PC-3 (cell line): ENCODE measurements around the gene CERS1. TPM values are rescaled to one million over a fixed set of nuclear protein-coding genes. Genes with fewer than 3 reads are reported as not detected.

ENCODE experiments used
- ATAC-seq: fragments of 200-7000 bp; cut with Tn5 transposase; 2 replicates; pipeline ENCODE4 v1.9.1; 2020; ENCODE audit warnings: mild to moderate bottlenecking, moderate library complexity
- BruUV-seq: library from RNA; stranded (reverse); fragments of 400-500 nt; replicated peaks from 2 replicates; lab custom pipeline; 2021; lab: Mats Ljungman, UMichigan
- CTCF ChIA-PET: fragments of 300-600 bp; sonication (Branson Sonifier 250); formaldehyde crosslinking; loops from one replicate; lab custom pipeline; 2022; ENCODE audit warnings: antibody characterized with exemption; lab: Charles Lee
- POLR2A ChIA-PET: fragments of 300-600 bp; sonication (Branson Sonifier 250); formaldehyde crosslinking; loops from one replicate; lab custom pipeline; 2022; ENCODE audit warnings: antibody characterized with exemption; ENCODE audit not compliant: unreplicated experiment; lab: Charles Lee
- DNase-seq: peaks from one replicate; pipeline ENCODE4 v3.0.0-alpha.2; 2015
- H2AFZ ChIP-seq: fragments of 300-600 bp; sonication (generic); 2 replicates; pipeline ENCODE4 v1.6.0; 2016; ENCODE audit warnings: antibody characterized with exemption, low read length
- H3F3A ChIP-seq: fragments of 300-600 bp; sonication (generic); one replicate; pipeline ENCODE4 v1.6.0; 2017; ENCODE audit warnings: antibody characterized with exemption, low read length, control low read depth, mild to moderate bottlenecking; ENCODE audit not compliant: unreplicated experiment
- H3K27ac ChIP-seq: fragments of 300-600 bp; sonication (generic); 2 replicates; pipeline ENCODE4 v1.5.1; 2016; ENCODE audit warnings: mild to moderate bottlenecking, low read length
- H3K27me3 ChIP-seq: fragments of 300-600 bp; sonication (generic); 2 replicates; pipeline ENCODE4 v1.6.1; 2016; ENCODE audit warnings: low read length, mixed read lengths
- H3K36me3 ChIP-seq: fragments of 300-600 bp; sonication (generic); 2 replicates; pipeline ENCODE4 v1.6.1; 2016; ENCODE audit warnings: low read depth, mixed run types, low read length, mixed read lengths
- H3K4me1 ChIP-seq: fragments of 300-600 bp; sonication (generic); 2 replicates; pipeline ENCODE4 v1.5.1; 2016; ENCODE audit warnings: low read length; ENCODE audit not compliant: insufficient read depth
- H3K4me2 ChIP-seq: fragments of 300-600 bp; sonication (generic); 2 replicates; pipeline ENCODE4 v1.6.0; 2016; ENCODE audit warnings: low read length
- H3K4me3 ChIP-seq: fragments of 300-600 bp; sonication (generic); 2 replicates; pipeline ENCODE4 v1.5.1; 2016; ENCODE audit warnings: mild to moderate bottlenecking, low read length, mixed read lengths
- H3K79me2 ChIP-seq: fragments of 300-600 bp; sonication (generic); 2 replicates; pipeline ENCODE4 v1.6.1; 2017; ENCODE audit warnings: low read length, mixed read lengths
- H3K9ac ChIP-seq: fragments of 300-600 bp; sonication (generic); 2 replicates; pipeline ENCODE4 v1.6.0; 2016; ENCODE audit warnings: mild to moderate bottlenecking, low read length
- H3K9me2 ChIP-seq: fragments of 300-600 bp; sonication (generic); replicated peaks from 2 replicates; pipeline ENCODE4 v1.6.1; 2016; ENCODE audit warnings: mixed run types, low read length, mixed read lengths
- H3K9me3 ChIP-seq: fragments of 300-600 bp; sonication (generic); 2 replicates; pipeline ENCODE4 v1.6.1; 2016; ENCODE audit warnings: low read length, mixed read lengths
- H4K20me1 ChIP-seq: fragments of 300-600 bp; sonication (generic); 2 replicates; pipeline ENCODE4 v1.6.1; 2016; ENCODE audit warnings: low read length, mixed read lengths
- CTCF ChIP-seq: fragments of 300-600 bp; sonication (generic); conservative IDR thresholded peaks from 2 replicates; pipeline ENCODE4 v1.5.1; 2017; ENCODE audit warnings: antibody characterized with exemption, low read depth, mild to moderate bottlenecking, low read length
- EZH2 ChIP-seq: fragments of 300-600 bp; sonication (generic); IDR thresholded peaks from one replicate; pipeline ENCODE4 v1.6.1; 2017; ENCODE audit warnings: antibody characterized with exemption, mild to moderate bottlenecking, low read length; ENCODE audit not compliant: unreplicated experiment
- EZH2phosphoT487 ChIP-seq: fragments of 300-600 bp; sonication (generic); IDR thresholded peaks from 2 replicates; pipeline ENCODE4 v1.6.1; 2018; ENCODE audit warnings: mild to moderate bottlenecking, antibody characterized with exemption, low read length, borderline replicate concordance
- intact Hi-C: fragments of 100-400 bp; cut with micrococcal nuclease; formaldehyde crosslinking; loops from 2 replicates; pipeline ENCODE4 v1.9.0; 2023
- total RNA-seq: library from RNA; depleted of rRNA; stranded (reverse); fragments of >200 nt; gene quantifications from 2 replicates; pipeline ENCODE4 v1.2.3, GENCODE V29; 2014

CERS1 gene
- total RNA-seq, 1 experiment from 2014 or later = 0.95 TPM

- intact Hi-C loops = no loop called here
- no peak overlapping the region for H3K9ac ChIP-seq
- H3K4me2 ChIP-seq = no peak overlapping the region
- no TSS peak for BruUV-seq
- H3K9me3 ChIP-seq = no peaks in the 10 kb centered on the region
- ChIA-PET POLR2A (no interaction called here), CTCF (no interaction called here)
- no peak for ATAC-seq
- TF ChIP-seq EZH2 (no peak), CTCF (no peak), EZH2phosphoT487 (no peak)
- H3K4me3 ChIP-seq = no peak overlapping the region
- no peak overlapping the region for H3K27ac ChIP-seq
- no peaks in the 10 kb centered on the region for H3K27me3 ChIP-seq
- H3K4me1 ChIP-seq = no peaks in the 10 kb centered on the region
- peaks cover 3% of the 10 kb centered on the region; the same call in 1 of the 2 replicates for H4K20me1 ChIP-seq
- DNase-seq = no peak
- no peaks in the 10 kb centered on the region for H3K9me2 ChIP-seq
- H3K36me3 ChIP-seq = peaks cover 48% of the 10 kb centered on the region
- H3K79me2 ChIP-seq = no peaks in the 10 kb centered on the region
- no peak overlapping the region for H2AFZ ChIP-seq
- no peaks in the 10 kb centered on the region for H3F3A ChIP-seq
These were observed 30.6 kb downstream of the CERS1 start for GRCh38 chr19:18865106-18865972.

GRCh38 chr19:18863843-18864362 lies 32.1 kb downstream of the CERS1 start:
- ChIA-PET POLR2A (no interaction called here), CTCF (no interaction called here)
- ATAC-seq = no peak
- Histone ChIP-seq H3K36me3 (peaks cover 61% of the 10 kb centered on the region), H3K4me3 (no peak overlapping the region), H2AFZ (no peak overlapping the region), H3K9me3 (no peaks in the 10 kb centered on the region), H3K9me2 (no peaks in the 10 kb centered on the region), H3K27me3 (no peaks in the 10 kb centered on the region), H3K27ac (no peak overlapping the region), H3F3A (no peaks in the 10 kb centered on the region), H3K4me2 (no peak overlapping the region), H4K20me1 (peaks cover 3% of the 10 kb centered on the region; the same call in 1 of the 2 replicates), H3K4me1 (no peaks in the 10 kb centered on the region), H3K9ac (no peak overlapping the region), H3K79me2 (no peaks in the 10 kb centered on the region)
- DNase-seq = no peak
- no peak for TF ChIP-seq CTCF
- no peak for TF ChIP-seq EZH2phosphoT487
- no peak for TF ChIP-seq EZH2
- intact Hi-C loops = no loop called here
- no TSS peak for BruUV-seq
